Activated naive CD8-positive, alpha-beta T cell treated with anti-CD3 and anti-CD28 coated beads for 36 hours (primary cell): ENCODE results near the gene CLEC7A. TPM values are rescaled to one million over a fixed set of nuclear protein-coding genes. Genes with fewer than 3 reads are reported as not detected.

Source experiments
- DNase-seq: peaks from one replicate; pipeline ENCODE4 v3.0.0; 2021
- H3K27ac Mint-ChIP-seq: one replicate; pipeline ENCODE4 v1.8.0; 2022; ENCODE audit warnings: mild to moderate bottlenecking, moderate library complexity, mixed read lengths
- H3K27me3 Mint-ChIP-seq: one replicate; pipeline ENCODE4 v1.8.0; 2022; ENCODE audit warnings: mild to moderate bottlenecking, mixed read lengths
- H3K36me3 Mint-ChIP-seq: one replicate; pipeline ENCODE4 v1.8.0; 2021; ENCODE audit warnings: mild to moderate bottlenecking, mixed read lengths
- H3K4me1 Mint-ChIP-seq: one replicate; pipeline ENCODE4 v1.8.0; 2021; ENCODE audit warnings: mixed read lengths
- H3K4me3 Mint-ChIP-seq: one replicate; pipeline ENCODE4 v1.8.0; 2022; ENCODE audit warnings: mild to moderate bottlenecking, moderate library complexity, mixed read lengths
- H3K9me3 Mint-ChIP-seq: one replicate; pipeline ENCODE4 v1.8.0; 2022; ENCODE audit warnings: mixed read lengths
- total RNA-seq, 2 experiments: library from RNA; stranded (reverse); gene quantifications; one replicate each; pipeline ENCODE4 v1.2.3, GENCODE V29; 2021

The CLEC7A gene
- total RNA-seq, 2 experiments from 2014 or later, result not detected

GRCh38 chr12:10088955-10089900, 40.8 kb downstream of the CLEC7A start:
- DNase-seq, result no peak
- Mint-ChIP-seq H3K9me3 (peaks cover 5% of the 10 kb centered on the region), H3K36me3 (peaks cover 4% of the 10 kb centered on the region), H3K27ac (no peak overlapping the region), H3K4me1 (no peaks in the 10 kb centered on the region), H3K27me3 (no peaks in the 10 kb centered on the region), H3K4me3 (no peak overlapping the region)

- Mint-ChIP-seq H3K27ac (no peak overlapping the region), H3K27me3 (no peaks in the 10 kb centered on the region), H3K4me3 (no peak overlapping the region), H3K4me1 (no peaks in the 10 kb centered on the region), H3K36me3 (peaks cover 8% of the 10 kb centered on the region), H3K9me3 (peaks cover 11% of the 10 kb centered on the region)
- no peak for DNase-seq
Observed at GRCh38 chr12:10088031-10088430, 42.0 kb downstream of the CLEC7A start.

- Mint-ChIP-seq H3K4me1 (no peaks in the 10 kb centered on the region), H3K4me3 (no peak overlapping the region), H3K27me3 (no peaks in the 10 kb centered on the region), H3K27ac (no peak overlapping the region), H3K9me3 (peaks cover 13% of the 10 kb centered on the region), H3K36me3 (peaks cover 8% of the 10 kb centered on the region)
- no peak for DNase-seq
Observed at GRCh38 chr12:10086387-10086786, 43.6 kb downstream of the CLEC7A start.

- Mint-ChIP-seq H3K9me3 (peaks cover 13% of the 10 kb centered on the region), H3K27ac (no peak overlapping the region), H3K4me1 (no peaks in the 10 kb centered on the region), H3K36me3 (peaks cover 8% of the 10 kb centered on the region), H3K4me3 (no peak overlapping the region), H3K27me3 (peaks cover 6% of the 10 kb centered on the region)
- no peak for DNase-seq
Observed at GRCh38 chr12:10084733-10085132, 45.3 kb downstream of the CLEC7A start.

DNA sequence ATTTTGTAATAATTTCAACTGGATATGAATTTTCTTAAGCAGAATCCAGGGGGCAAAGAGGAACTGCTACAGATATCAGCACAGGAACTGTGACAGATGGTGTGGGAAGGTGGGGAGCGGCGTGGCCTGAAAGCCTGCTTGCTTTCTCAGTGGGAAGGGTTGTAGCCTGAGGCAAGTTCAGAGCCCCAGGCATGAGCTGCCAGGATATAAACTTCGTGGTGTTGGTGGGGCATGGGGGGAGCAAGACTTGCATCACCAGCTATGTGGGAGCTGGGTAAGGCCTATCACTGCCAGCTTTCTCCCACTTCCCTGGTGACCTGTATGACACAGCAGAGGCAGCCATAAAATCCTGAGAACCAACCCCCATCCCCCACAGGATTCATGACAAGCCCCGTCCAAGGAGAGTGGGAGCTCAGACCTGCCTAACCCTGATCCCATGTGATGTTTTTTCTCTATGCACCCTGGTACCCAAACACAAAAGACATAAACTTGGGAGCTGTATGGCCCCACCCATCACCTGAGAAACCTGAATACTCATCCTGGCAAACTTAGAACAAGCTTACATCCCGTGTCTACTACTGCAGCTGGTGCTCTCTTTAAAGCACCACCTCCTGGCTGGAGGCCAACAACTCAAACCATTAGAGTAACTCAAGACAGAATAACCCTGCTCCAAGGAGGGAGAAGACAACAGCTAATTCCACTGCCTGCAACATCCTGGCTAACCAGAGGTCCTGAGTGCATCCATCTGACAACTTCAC, 47.7 kb downstream of the CLEC7A start:
- Mint-ChIP-seq H3K9me3 (peaks cover 13% of the 10 kb centered on the region), H3K36me3 (peaks cover 8% of the 10 kb centered on the region), H3K4me1 (no peaks in the 10 kb centered on the region), H3K4me3 (no peak overlapping the region), H3K27me3 (peaks cover 13% of the 10 kb centered on the region), H3K27ac (no peak overlapping the region)
- no peak for DNase-seq

DNA sequence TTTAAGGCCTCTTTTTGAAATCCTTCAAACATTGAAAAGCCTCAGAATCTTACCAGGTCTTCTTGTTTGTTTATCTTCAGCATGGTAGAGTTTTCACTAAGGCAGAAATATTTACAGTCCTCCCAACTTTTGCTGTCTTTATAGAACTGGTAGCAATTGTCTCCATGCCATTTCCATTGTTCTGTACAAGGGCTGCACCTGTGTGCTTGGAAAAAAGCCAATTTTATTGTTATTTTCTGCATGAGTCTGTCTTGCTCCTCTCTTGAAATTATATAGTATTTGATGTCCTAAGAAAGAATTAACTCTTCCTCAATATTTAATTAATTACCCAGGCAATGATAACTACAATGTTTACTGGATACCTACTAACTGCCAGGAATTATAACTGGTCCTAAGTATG, 54.5 kb downstream of the CLEC7A start:
- no peaks in the 10 kb centered on the region for H3K36me3 Mint-ChIP-seq
- no peak overlapping the region for H3K27ac Mint-ChIP-seq
- DNase-seq, result no peak
- no peaks in the 10 kb centered on the region for H3K9me3 Mint-ChIP-seq
- peaks cover 8% of the 10 kb centered on the region for H3K27me3 Mint-ChIP-seq
- H3K4me1 Mint-ChIP-seq, result no peaks in the 10 kb centered on the region
- H3K4me3 Mint-ChIP-seq, result no peak overlapping the region

GRCh38 chr12:10073261-10073660, 56.7 kb downstream of the CLEC7A start:
- Mint-ChIP-seq H3K4me1 (no peaks in the 10 kb centered on the region), H3K27ac (no peak overlapping the region), H3K4me3 (no peak overlapping the region), H3K9me3 (no peaks in the 10 kb centered on the region), H3K27me3 (peaks cover 4% of the 10 kb centered on the region), H3K36me3 (no peaks in the 10 kb centered on the region)
- no peak for DNase-seq

GRCh38 chr12:10072131-10072530, 57.9 kb downstream of the CLEC7A start:
- DNase-seq, result no peak
- H3K4me3 Mint-ChIP-seq, result no peak overlapping the region
- H3K4me1 Mint-ChIP-seq, result no peaks in the 10 kb centered on the region
- no peaks in the 10 kb centered on the region for H3K36me3 Mint-ChIP-seq
- H3K27ac Mint-ChIP-seq, result no peak overlapping the region
- peaks cover 11% of the 10 kb centered on the region for H3K27me3 Mint-ChIP-seq
- H3K9me3 Mint-ChIP-seq, result no peaks in the 10 kb centered on the region

GRCh38 chr12:10070380-10070779, 59.6 kb downstream of the CLEC7A start:
- H3K27ac Mint-ChIP-seq, result no peak overlapping the region
- H3K4me3 Mint-ChIP-seq, result no peak overlapping the region
- no peak for DNase-seq
- H3K9me3 Mint-ChIP-seq, result no peaks in the 10 kb centered on the region
- peaks cover 17% of the 10 kb centered on the region for H3K27me3 Mint-ChIP-seq
- no peaks in the 10 kb centered on the region for H3K36me3 Mint-ChIP-seq
- no peaks in the 10 kb centered on the region for H3K4me1 Mint-ChIP-seq

DNA sequence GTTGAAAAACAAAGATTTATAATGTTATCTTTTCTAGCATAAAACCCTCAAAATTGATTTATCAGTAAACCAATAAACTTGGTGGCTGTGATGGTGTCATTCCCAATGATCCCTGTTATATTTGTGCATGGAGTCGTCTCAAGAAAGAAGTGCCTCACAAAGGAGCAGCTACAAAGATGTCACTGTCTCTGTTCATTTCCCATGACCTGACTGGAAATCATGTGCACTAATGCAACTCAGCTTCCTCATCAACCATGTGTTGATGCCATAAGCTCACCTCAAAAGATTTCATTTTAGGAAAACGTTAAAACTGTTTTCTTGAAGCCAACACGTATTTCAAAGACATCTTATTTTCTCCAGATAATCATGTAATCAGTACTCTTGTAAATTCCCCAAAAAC, 60.0 kb downstream of the CLEC7A start:
- Mint-ChIP-seq H3K27me3 (peaks cover 19% of the 10 kb centered on the region), H3K27ac (no peak overlapping the region)

GRCh38 chr12:10069099-10069498, 60.9 kb downstream of the CLEC7A start:
- H3K9me3 Mint-ChIP-seq, result no peaks in the 10 kb centered on the region
- H3K27ac Mint-ChIP-seq, result no peak overlapping the region
- no peaks in the 10 kb centered on the region for H3K36me3 Mint-ChIP-seq
- no peaks in the 10 kb centered on the region for H3K4me1 Mint-ChIP-seq
- peaks cover 25% of the 10 kb centered on the region for H3K27me3 Mint-ChIP-seq
- no peak overlapping the region for H3K4me3 Mint-ChIP-seq
- DNase-seq, result no peak

More for the DNA sequence above, 60.0 kb downstream of the CLEC7A start:
- no peaks in the 10 kb centered on the region for H3K4me1 Mint-ChIP-seq
- no peaks in the 10 kb centered on the region for H3K36me3 Mint-ChIP-seq
- H3K9me3 Mint-ChIP-seq, result no peaks in the 10 kb centered on the region
- no peak overlapping the region for H3K4me3 Mint-ChIP-seq
- no peak for DNase-seq

- H3K27me3 Mint-ChIP-seq, result peaks cover 25% of the 10 kb centered on the region
Observed at GRCh38 chr12:10068644-10069043, 61.4 kb downstream of the CLEC7A start.

DNA sequence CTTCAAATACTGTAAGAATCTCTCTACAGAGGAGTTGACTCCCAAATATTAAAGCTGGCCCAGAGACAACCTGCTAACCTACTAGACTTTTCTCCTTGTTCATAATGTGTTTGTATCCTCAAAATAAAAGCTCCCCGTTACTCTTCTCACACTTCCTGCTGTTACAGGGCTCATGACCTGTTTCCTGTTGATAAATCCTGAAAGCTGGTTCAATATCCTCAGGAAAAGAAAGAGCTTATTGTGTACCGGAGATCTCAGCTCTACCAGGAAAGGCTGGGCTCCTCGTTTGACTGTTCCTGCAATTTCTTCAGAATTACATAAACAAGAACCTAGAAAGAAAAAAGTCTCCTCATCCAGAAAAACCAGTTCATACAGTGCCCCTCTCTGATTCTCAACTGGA, 62.1 kb downstream of the CLEC7A start:
- no peaks in the 10 kb centered on the region for H3K4me1 Mint-ChIP-seq

More at GRCh38 chr12:10068644-10069043, 61.4 kb downstream of the CLEC7A start:
- no peak for DNase-seq
- Mint-ChIP-seq H3K4me3 (no peak overlapping the region), H3K27ac (no peak overlapping the region), H3K9me3 (no peaks in the 10 kb centered on the region), H3K4me1 (no peaks in the 10 kb centered on the region), H3K36me3 (no peaks in the 10 kb centered on the region)

GRCh38 chr12:10067264-10067663, 62.7 kb downstream of the CLEC7A start:
- Mint-ChIP-seq H3K36me3 (no peaks in the 10 kb centered on the region), H3K27me3 (peaks cover 25% of the 10 kb centered on the region), H3K4me1 (no peaks in the 10 kb centered on the region), H3K27ac (no peak overlapping the region), H3K4me3 (no peak overlapping the region), H3K9me3 (no peaks in the 10 kb centered on the region)
- DNase-seq, result no peak

More for the DNA sequence above, 62.1 kb downstream of the CLEC7A start:
- DNase-seq, result no peak
- Mint-ChIP-seq H3K27ac (no peak overlapping the region), H3K27me3 (peaks cover 25% of the 10 kb centered on the region), H3K36me3 (no peaks in the 10 kb centered on the region), H3K9me3 (no peaks in the 10 kb centered on the region), H3K4me3 (no peak overlapping the region)
